GM10248 (cell line): ENCODE measurements around the gene OLA1.

Experiments
- CTCF ChIA-PET: fragments of 300-600 bp; sonication (Branson Sonifier 250); formaldehyde crosslinking; extraction: SDS; loops from one replicate; lab custom pipeline; 2021; ENCODE audit warnings: antibody characterized with exemption; lab: Yijun Ruan, JAX
- POLR2A ChIA-PET: fragments of 350-650 bp; sonication (Branson Sonifier 250); formaldehyde crosslinking; extraction: SDS; loops from one replicate; lab custom pipeline; 2020; ENCODE audit warnings: antibody characterized with exemption; lab: Yijun Ruan, JAX
- DNase-seq: peaks from one replicate; pipeline ENCODE4 v3.0.0; 2012; ENCODE audit errors: extremely low spot score
- CTCF ChIP-seq: IDR thresholded peaks from 2 replicates; pipeline ENCODE4 v1.5.1; 2012; ENCODE audit warnings: mild to moderate bottlenecking, low read depth; ENCODE audit errors: extremely low read depth, missing control alignments, control extremely low read depth

Gene OLA1

GRCh38 chr2:174219321-174219720 lies 29.0 kb downstream of the OLA1 start:
- TF ChIP-seq CTCF = no peak
- CTCF ChIA-PET = interaction anchor here (1.3 to 2.2 kb wide), 2 partner anchors 11 to 16 kb away, joined by 5 read pairs; no protein-coding TSS in a partner anchor
- POLR2A ChIA-PET = interaction anchor here (0.6 kb wide), 1 partner anchor 17 kb away, joined by 5 read pairs; no protein-coding TSS in a partner anchor
- DNase-seq = no peak

DNA sequence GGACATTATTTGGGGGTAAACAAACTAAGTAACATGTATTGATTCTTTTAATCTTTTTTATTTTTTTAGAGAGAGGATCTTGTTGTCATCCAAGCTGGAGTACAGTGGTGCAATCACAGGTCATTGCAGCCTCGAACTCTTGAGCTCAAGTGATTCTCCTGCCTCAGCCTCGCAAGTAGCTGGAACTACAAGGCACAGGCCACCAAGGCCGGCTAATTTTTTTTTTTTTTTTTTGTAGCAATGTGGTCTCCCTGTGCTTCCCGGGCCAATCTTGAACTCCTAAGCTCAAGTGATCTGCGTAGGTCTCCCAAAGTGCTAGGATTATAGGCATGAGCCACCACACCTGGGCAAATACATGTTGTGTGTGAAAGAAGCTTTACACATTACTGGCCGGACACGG lies 29.6 kb downstream of the OLA1 start:
- no peak for DNase-seq
- ChIA-PET CTCF (interaction anchor here (1.2 to 2.2 kb wide), 2 partner anchors 15 to 17 kb away, joined by 3 to 5 read pairs; no protein-coding TSS in a partner anchor), POLR2A (interaction anchor here (0.6 to 1.1 kb wide), 2 partner anchors 17 to 30 kb away, joined by 3 to 5 read pairs; no protein-coding TSS in a partner anchor)
- TF ChIP-seq CTCF = no peak

- CTCF ChIA-PET = interaction anchor here (1.2 to 2.2 kb wide), 2 partner anchors 16 to 18 kb away, joined by 3 to 5 read pairs; no protein-coding TSS in a partner anchor
- POLR2A ChIA-PET = interaction anchor here (1.1 kb wide), 1 partner anchor 31 kb away, joined by 3 read pairs; no protein-coding TSS in a partner anchor
- no peak for TF ChIP-seq CTCF
- DNase-seq = no peak
Observed at GRCh38 chr2:174217869-174218268, 30.5 kb downstream of the OLA1 start.

DNA sequence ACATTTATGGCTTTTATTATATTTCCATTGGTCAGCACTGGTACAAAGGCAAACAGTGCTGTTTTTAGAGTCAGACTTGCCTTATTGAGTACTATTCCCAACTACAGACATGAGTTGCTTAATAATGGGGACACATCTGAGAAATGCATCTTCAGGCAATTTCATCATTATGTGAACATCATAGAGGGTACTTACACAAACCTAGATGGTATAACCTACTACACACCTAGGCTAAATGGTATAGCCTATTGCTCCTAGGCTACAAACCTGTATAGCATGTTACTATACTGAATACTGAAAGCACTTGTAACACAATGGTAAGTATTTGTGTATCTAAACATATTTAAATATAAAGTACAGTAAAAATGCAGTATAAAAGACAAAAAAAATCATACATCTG lies 36.4 kb downstream of the OLA1 start:
- no peak for TF ChIP-seq CTCF
- DNase-seq = no peak
- ChIA-PET CTCF (interaction anchor here (1.8 kb wide), 1 partner anchor 9 kb away, joined by 5 read pairs; no protein-coding TSS in a partner anchor), POLR2A (no interaction called here)

- CTCF ChIA-PET = no interaction called here
- POLR2A ChIA-PET = no interaction called here
- DNase-seq = no peak
- no peak for TF ChIP-seq CTCF
Observed at GRCh38 chr2:174210862-174211261, 37.5 kb downstream of the OLA1 start.

DNA sequence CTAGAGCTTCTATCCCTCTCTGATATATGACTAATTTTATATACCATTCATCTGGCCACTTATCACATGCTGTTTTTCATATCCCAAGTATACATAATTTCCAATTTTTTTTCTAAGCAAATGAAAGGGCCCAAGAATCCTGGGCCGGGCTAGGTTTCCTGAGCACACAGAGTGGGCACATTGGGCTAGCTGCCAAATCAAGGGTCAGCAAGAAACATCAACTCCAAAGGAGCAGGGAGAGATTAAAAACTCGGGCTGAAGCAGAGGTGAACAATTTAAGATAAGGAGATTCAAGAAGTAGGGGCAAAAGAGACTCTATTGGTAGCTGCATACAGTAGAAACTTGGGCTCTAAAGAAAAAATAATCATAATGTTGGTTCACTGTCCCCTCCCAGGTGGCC lies 39.0 kb downstream of the OLA1 start:
- CTCF ChIA-PET = interaction anchor here (1.5 to 2.6 kb wide), 4 partner anchors 11 to 24 kb away, joined by 3 to 11 read pairs (median 6); no protein-coding TSS in a partner anchor
- POLR2A ChIA-PET = no interaction called here
- no peak for DNase-seq
- TF ChIP-seq CTCF = no peak
